Vagina (tissue), 2 donors: ENCODE measurements around the gene ZDHHC5. TPM values are rescaled to one million over a fixed set of nuclear protein-coding genes. Genes with fewer than 3 reads are reported as not detected.
"Not testable (repeated sequence)": the region's sequence is repeated elsewhere in the genome, so short reads cannot be mapped to it uniquely, and the experiment has no call there.

ENCODE experiments used
- DNase-seq, 2 donors: peaks; one replicate each; pipeline ENCODE4 v3.0.0-alpha.2; 2017; ENCODE audit errors: extremely low spot score in 2 of 2
- H3K27ac ChIP-seq: fragments of 200-600 bp; sonication (generic); one replicate; pipeline ENCODE4 v1.5.1; 2019
- H3K27me3 ChIP-seq: fragments of 200-600 bp; sonication (generic); one replicate; pipeline ENCODE4 v1.5.1; 2019
- H3K36me3 ChIP-seq, 2 donors: fragments of 200-600 bp; sonication (generic); one replicate each; pipeline ENCODE4 v1.5.1; 2017 to 2019
- H3K4me1 ChIP-seq: fragments of 200-600 bp; sonication (generic); one replicate; pipeline ENCODE4 v1.5.1; 2019
- H3K4me3 ChIP-seq, 2 donors: fragments of 200-600 bp; sonication (generic); 1 replicate in 1 of 2; 2 replicates in 1 of 2; pipeline ENCODE4 v1.5.1; 2016 to 2019
- H3K9me3 ChIP-seq: fragments of 200-600 bp; sonication (generic); one replicate; pipeline ENCODE4 v1.5.1; 2019
- POLR2A ChIP-seq, 2 donors: fragments of 450-650 bp; IDR thresholded peaks; one replicate each; pipeline ENCODE4 v1.6.1; 2017; ENCODE audit warnings: antibody characterized with exemption in 2 of 2, mild to moderate bottlenecking in 2 of 2, moderate library complexity in 2 of 2
- POLR2AphosphoS5 ChIP-seq, 2 donors: sonication (generic); formaldehyde crosslinking; IDR thresholded peaks; one replicate each; pipeline ENCODE4 v1.9.0; 2017; ENCODE audit warnings: antibody characterized with exemption in 2 of 2, mild to moderate bottlenecking in 2 of 2, low read depth in 1 of 2; ENCODE audit not compliant: insufficient read depth in 1 of 2
- intact Hi-C: fragments of 100-400 bp; cut with DNase I; formaldehyde crosslinking; loops from one replicate; pipeline ENCODE4 v1.15.1; 2023
- total RNA-seq: library from RNA; depleted of rRNA; stranded (reverse); fragments of >200 nt; gene quantifications from one replicate; pipeline ENCODE4 v1.2.3, GENCODE V29; 2016
- TF ChIP-seq, protein P1 (sequence below), 3 experiments: fragments of 450-650 bp in 2 of 3; fragments of 200-600 bp in 1 of 3; sonication (generic) in 1 of 3; IDR thresholded peaks; one replicate each; pipeline ENCODE4 v1.5.1; 2017 to 2019; ENCODE audit warnings: antibody characterized with exemption in 3 of 3, mild to moderate bottlenecking in 2 of 3, moderate library complexity in 2 of 3

ZDHHC5 gene
- total RNA-seq, 1 donor from 2014 or later: 46.2 TPM

DNA sequence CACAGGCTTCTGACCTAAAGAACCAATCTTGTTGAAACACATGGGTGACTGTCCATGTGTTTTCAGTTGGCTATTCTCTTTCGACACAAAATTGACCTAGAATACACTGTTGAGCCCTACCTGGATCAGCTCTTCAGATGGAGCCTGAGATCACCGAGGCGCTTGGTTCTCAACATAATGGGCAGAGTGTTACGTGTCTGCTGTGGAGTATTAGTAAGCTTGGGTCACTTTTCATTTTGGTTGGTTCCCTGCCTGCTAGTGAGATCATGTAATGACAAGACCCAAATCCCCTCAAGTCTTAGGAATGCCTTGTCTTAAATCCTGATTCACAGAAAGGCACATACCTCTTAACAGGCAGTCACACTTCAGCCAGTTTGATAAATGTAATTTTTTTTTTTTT is 35.4 kb downstream of the ZDHHC5 start:
- Histone ChIP-seq H3K36me3 (peaks cover 0 to 56% of the 10 kb centered on the region in 2 donors), H3K27ac (no peak overlapping the region), H3K4me3 (no peak overlapping the region), H3K27me3 (no peaks in the 10 kb centered on the region), H3K4me1 (peaks cover 3% of the 10 kb centered on the region), H3K9me3 (no peaks in the 10 kb centered on the region)
- TF ChIP-seq, protein P1, sequence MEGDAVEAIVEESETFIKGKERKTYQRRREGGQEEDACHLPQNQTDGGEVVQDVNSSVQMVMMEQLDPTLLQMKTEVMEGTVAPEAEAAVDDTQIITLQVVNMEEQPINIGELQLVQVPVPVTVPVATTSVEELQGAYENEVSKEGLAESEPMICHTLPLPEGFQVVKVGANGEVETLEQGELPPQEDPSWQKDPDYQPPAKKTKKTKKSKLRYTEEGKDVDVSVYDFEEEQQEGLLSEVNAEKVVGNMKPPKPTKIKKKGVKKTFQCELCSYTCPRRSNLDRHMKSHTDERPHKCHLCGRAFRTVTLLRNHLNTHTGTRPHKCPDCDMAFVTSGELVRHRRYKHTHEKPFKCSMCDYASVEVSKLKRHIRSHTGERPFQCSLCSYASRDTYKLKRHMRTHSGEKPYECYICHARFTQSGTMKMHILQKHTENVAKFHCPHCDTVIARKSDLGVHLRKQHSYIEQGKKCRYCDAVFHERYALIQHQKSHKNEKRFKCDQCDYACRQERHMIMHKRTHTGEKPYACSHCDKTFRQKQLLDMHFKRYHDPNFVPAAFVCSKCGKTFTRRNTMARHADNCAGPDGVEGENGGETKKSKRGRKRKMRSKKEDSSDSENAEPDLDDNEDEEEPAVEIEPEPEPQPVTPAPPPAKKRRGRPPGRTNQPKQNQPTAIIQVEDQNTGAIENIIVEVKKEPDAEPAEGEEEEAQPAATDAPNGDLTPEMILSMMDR (IDR thresholded peaks at IDR 0.05): no peak
- TF ChIP-seq POLR2AphosphoS5 (IDR thresholded peaks at IDR 0.05; ENCODE audit: insufficient read depth in 1 of 2, low read depth in 1 of 2) (no peak), POLR2A (IDR thresholded peaks at IDR 0.05) (no peak)
- DNase-seq: no peak
- intact Hi-C loops: no loop called here

DNA sequence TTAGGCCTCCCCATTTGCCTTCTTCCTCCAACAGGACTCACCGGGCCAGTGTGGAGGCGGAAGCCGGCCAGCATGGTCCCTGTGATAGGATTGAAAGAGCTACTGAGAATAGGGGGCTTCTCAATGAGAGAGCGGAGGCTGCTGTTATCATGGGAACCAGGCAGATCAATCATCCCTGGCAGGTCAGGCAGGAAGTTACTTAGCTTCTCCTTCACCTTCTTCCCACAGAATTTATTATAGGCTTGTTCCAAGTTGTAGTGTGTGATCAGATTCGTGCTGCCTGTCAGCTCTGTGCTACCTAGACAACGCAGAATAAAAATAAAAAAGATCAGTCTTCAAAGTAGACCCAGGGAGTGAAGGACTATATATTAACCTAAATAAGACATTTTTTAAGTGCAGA is 37.0 kb downstream of the ZDHHC5 start:
- H3K36me3 ChIP-seq: peaks cover 0 to 40% of the 10 kb centered on the region in 2 donors
- H3K4me3 ChIP-seq: no peak overlapping the region
- H3K4me1 ChIP-seq: peaks cover 11% of the 10 kb centered on the region
- H3K9me3 ChIP-seq: no peaks in the 10 kb centered on the region
- no peak overlapping the region for H3K27ac ChIP-seq
- intact Hi-C loops: no loop called here
- DNase-seq: no peak
- no peak for TF ChIP-seq POLR2A (IDR thresholded peaks at IDR 0.05)
- TF ChIP-seq POLR2AphosphoS5 (IDR thresholded peaks at IDR 0.05; ENCODE audit: insufficient read depth in 1 of 2, low read depth in 1 of 2): no peak
- TF ChIP-seq, protein P1 (IDR thresholded peaks at IDR 0.05): no peak
- H3K27me3 ChIP-seq: no peaks in the 10 kb centered on the region

DNA sequence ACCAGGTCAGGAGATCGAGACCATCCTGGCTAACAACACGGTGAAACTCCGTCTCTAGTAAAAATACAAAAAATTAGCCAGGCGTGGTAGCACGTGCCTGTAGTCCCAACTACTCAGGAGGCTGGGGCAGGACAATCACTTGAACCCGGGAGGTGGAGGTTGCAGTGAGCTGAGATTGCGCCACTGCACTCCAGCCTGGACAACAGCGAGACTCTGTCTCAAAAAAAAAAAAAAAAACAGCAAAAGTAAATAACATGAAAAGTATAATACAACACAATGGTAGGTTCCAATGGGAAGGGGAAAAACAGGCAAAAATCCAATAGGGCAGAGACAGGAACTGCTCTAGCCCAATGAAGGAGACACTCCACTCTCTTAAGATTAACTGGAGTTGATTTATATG is 37.5 kb downstream of the ZDHHC5 start:
- H3K4me3 ChIP-seq, intact Hi-C loops, H3K27me3 ChIP-seq, H3K9me3 ChIP-seq, H3K27ac ChIP-seq, DNase-seq: not testable (repeated sequence)
- Histone ChIP-seq H3K36me3 (peaks cover 0 to 35% of the 10 kb centered on the region in 2 donors), H3K4me1 (peaks cover 16% of the 10 kb centered on the region)

DNA sequence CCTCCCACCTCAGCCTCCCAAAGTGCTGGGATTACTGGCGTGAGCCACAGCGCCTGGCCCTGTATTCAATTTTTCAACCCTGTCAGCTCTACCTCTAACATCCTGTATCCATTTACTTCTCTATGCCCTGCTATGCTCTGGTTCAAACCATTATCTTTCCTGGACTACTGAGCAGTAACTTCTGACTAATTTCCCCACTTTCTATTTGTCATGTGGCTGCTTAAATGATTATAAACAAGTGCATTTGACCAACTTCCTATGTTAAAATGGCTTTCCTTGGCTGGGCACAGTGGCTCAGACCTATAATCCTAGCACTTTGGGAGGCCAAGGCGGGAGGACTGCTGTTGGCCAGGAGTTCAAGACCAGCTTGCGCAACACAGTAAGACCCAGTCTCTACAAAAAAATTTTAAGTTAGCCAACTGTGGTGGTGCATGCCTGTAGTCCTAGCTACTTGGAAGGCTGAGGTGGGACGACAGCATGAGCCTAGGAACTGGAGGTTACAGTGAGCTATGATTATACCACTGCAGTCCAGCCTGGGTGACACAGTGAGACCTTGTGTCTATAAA is 42.0 kb downstream of the ZDHHC5 start:
- peaks cover 0 to under 1% of the 10 kb centered on the region in 2 donors for H3K36me3 ChIP-seq
- H3K4me3 ChIP-seq: no peak overlapping the region
- DNase-seq: no peak
- no peaks in the 10 kb centered on the region for H3K9me3 ChIP-seq
- intact Hi-C loops: no loop called here
- H3K4me1 ChIP-seq: peaks cover 50% of the 10 kb centered on the region
- no peak overlapping the region for H3K27ac ChIP-seq
- TF ChIP-seq, protein P1 (IDR thresholded peaks at IDR 0.05): no peak
- TF ChIP-seq POLR2A (IDR thresholded peaks at IDR 0.05) (no peak), POLR2AphosphoS5 (IDR thresholded peaks at IDR 0.05; ENCODE audit: insufficient read depth in 1 of 2, low read depth in 1 of 2) (no peak)
- no peaks in the 10 kb centered on the region for H3K27me3 ChIP-seq

DNA sequence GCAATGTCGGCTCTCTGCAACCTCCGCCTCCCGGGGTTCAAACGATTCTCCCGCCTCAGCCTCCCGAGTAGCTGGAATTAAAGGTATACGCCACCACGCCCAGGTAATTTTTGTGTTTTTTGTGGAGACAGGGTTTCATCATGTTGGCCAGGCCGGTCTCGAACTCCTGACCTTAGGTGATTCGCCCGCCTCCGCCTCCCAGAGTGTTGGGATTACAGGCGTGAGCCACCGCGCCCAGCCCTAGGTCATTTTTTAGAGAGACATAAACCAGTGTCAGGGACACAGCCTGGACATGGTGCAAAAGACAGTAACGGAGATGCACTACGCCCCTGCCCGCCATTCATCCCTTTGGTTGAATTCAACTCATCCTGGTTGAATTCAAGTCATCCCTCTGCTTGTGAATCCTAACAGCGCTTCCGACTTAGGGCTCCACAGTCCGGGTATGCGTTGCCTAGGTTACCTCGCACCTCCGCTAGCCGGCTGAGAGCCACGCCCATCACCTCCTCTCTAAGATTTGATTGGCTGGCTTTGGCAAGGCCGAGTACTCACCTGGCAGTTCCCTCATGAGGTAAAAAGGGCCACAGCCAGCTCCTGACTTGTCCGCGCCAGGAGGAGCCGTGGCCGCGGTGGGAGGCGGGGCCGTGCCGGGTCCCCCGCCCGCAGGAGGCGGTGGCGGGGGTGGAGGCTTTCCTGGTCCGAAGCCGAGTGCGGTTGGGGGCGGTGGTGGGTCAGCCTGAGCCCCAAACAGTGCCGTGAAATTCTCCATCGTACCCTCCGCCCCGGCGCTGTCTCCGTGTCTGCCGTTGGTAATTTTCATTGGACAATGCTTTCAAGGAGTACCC is 43.7 kb downstream of the ZDHHC5 start, which contains the start of gene MED19:
MED19 (minus strand) TSS at position 802 of the 842 bp plus-strand sequence; CDS start at position 766, 36 bp downstream.
- H3K4me1 ChIP-seq: peaks cover 55% of the 10 kb centered on the region
- peak within 1 kb of the TSS; percentile 98 to 100 for H3K4me3 ChIP-seq
- DNase-seq: peak in 1 of 2 donors; percentile 97
- peak within 1 kb of the TSS; percentile 93 for H3K27ac ChIP-seq
- H3K36me3 ChIP-seq: no peaks in the 10 kb centered on the region
- intact Hi-C loops: no loop called here
- H3K9me3 ChIP-seq: no peaks in the 10 kb centered on the region
- TF ChIP-seq, protein P1 (IDR thresholded peaks at IDR 0.05): no peak
- TF ChIP-seq POLR2A (IDR thresholded peaks at IDR 0.05) (peak in 1 of 2 donors; percentile 41), POLR2AphosphoS5 (IDR thresholded peaks at IDR 0.05; ENCODE audit: insufficient read depth in 1 of 2, low read depth in 1 of 2) (peak in 1 of 2 donors; percentile 77)
- H3K27me3 ChIP-seq: no peaks in the 10 kb centered on the region
